ENCODE data around the gene MEA1.

GRCh38 chr6:43052842-43053544, 39.2 kb upstream of the MEA1 start:
- TF ChIP-seq CTCF (IDR thresholded peaks at IDR 0.05) = no peak
- no peak for TF ChIP-seq EZH2phosphoT487 (IDR thresholded peaks at IDR 0.05)
